Activated T-helper 17 cell treated with anti-CD3 and anti-CD28 coated beads, Interleukin-2, amount 50 U/mL, for 72 hours (primary cell): ENCODE data around the gene NPIPB8. TPM values are rescaled to one million over a fixed set of nuclear protein-coding genes. Genes with fewer than 3 reads are reported as not detected.
A peak's percentile ranks its signal among the peaks of the same experiment; 100 is the strongest.
"Not testable (repeated sequence)": the region's sequence is repeated elsewhere in the genome, so short reads cannot be mapped to it uniquely, and the experiment has no call there.

Source experiments
- ATAC-seq: fragments of 150-1000 bp; cut with Tn5 transposase; replicated peaks from 2 replicates; pipeline ENCODE4 v1.10.0; 2021; ENCODE audit warnings: mild to moderate bottlenecking, moderate library complexity
- H3K27ac Mint-ChIP-seq: one replicate; pipeline ENCODE4 v1.8.0; 2022; ENCODE audit warnings: mixed read lengths
- H3K27me3 Mint-ChIP-seq: one replicate; pipeline ENCODE4 v1.8.0; 2022; ENCODE audit warnings: mixed read lengths
- H3K36me3 Mint-ChIP-seq: one replicate; pipeline ENCODE4 v1.8.0; 2022; ENCODE audit warnings: low read depth, mild to moderate bottlenecking, mixed read lengths
- H3K4me1 Mint-ChIP-seq: one replicate; pipeline ENCODE4 v1.8.0; 2022; ENCODE audit warnings: mixed read lengths
- H3K4me3 Mint-ChIP-seq: one replicate; pipeline ENCODE4 v1.8.0; 2022; ENCODE audit warnings: mild to moderate bottlenecking, mixed read lengths
- H3K9me3 Mint-ChIP-seq: one replicate; pipeline ENCODE4 v1.8.0; 2022; ENCODE audit warnings: mixed read lengths
- total RNA-seq, 2 donors: library from RNA; stranded (reverse); gene quantifications; one replicate each; pipeline ENCODE4 v1.2.3, GENCODE V29; 2022

NPIPB8 gene
- not detected for total RNA-seq

GRCh38 chr16:28637765-28638164, at the start of gene NPIPB8:
TSS of gene NPIPB8 (plus strand) at chr16:28638065. CDS start at chr16:28638361, 296 bp downstream.
- not testable (repeated sequence) for H3K4me3 Mint-ChIP-seq, H3K4me1 Mint-ChIP-seq, H3K27me3 Mint-ChIP-seq, ATAC-seq, H3K36me3 Mint-ChIP-seq, H3K9me3 Mint-ChIP-seq, H3K27ac Mint-ChIP-seq

DNA sequence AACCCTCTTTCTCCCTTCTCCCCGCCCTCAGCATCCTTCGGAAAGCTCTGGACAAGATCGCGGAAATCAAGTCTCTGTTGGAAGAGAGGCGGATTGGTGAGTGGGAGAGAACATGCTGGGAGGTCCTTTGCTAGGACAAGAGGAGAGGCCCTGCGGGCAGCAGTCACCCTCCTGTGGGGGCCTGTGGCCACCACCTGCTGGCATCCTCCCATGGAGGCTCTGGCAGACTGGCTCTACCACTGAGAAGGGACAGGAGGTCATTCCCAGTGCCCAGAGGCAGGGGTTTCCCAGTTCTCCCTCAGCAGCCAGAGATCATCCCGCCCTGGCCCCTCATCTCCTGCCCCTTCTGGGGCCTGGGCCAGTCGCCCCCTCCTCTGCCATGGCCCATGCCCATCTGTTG, 48.8 kb upstream of the NPIPB8 start:
- Mint-ChIP-seq H3K27me3 (no peaks in the 10 kb centered on the region), H3K4me3 (no peak overlapping the region), H3K27ac (peak overlapping the region; percentile 26), H3K36me3 (peaks cover 76% of the 10 kb centered on the region), H3K9me3 (no peaks in the 10 kb centered on the region), H3K4me1 (no peaks in the 10 kb centered on the region)
- no peak for ATAC-seq

GRCh38 chr16:28589930-28590329, 47.9 kb upstream of the NPIPB8 start:
- ATAC-seq, result no peak
- H3K4me3 Mint-ChIP-seq, result no peak overlapping the region
- H3K9me3 Mint-ChIP-seq, result no peaks in the 10 kb centered on the region
- peaks cover 71% of the 10 kb centered on the region for H3K36me3 Mint-ChIP-seq
- H3K4me1 Mint-ChIP-seq, result no peaks in the 10 kb centered on the region
- no peaks in the 10 kb centered on the region for H3K27me3 Mint-ChIP-seq
- H3K27ac Mint-ChIP-seq, result no peak overlapping the region

GRCh38 chr16:28590384-28591340, 47.2 kb upstream of the NPIPB8 start:
- ATAC-seq, result no peak
- no peaks in the 10 kb centered on the region for H3K27me3 Mint-ChIP-seq
- H3K9me3 Mint-ChIP-seq, result no peaks in the 10 kb centered on the region
- H3K4me1 Mint-ChIP-seq, result no peaks in the 10 kb centered on the region
- H3K27ac Mint-ChIP-seq, result no peak overlapping the region
- H3K4me3 Mint-ChIP-seq, result no peak overlapping the region
- peaks cover 63% of the 10 kb centered on the region for H3K36me3 Mint-ChIP-seq

- Mint-ChIP-seq H3K36me3 (peaks cover 56% of the 10 kb centered on the region), H3K9me3 (no peaks in the 10 kb centered on the region), H3K27me3 (no peaks in the 10 kb centered on the region), H3K4me1 (no peaks in the 10 kb centered on the region), H3K27ac (no peak overlapping the region), H3K4me3 (no peak overlapping the region)
- no peak for ATAC-seq
Observed at GRCh38 chr16:28591355-28591754, 46.5 kb upstream of the NPIPB8 start.

GRCh38 chr16:28592511-28592910, 45.4 kb upstream of the NPIPB8 start:
- ATAC-seq, result no peak
- Mint-ChIP-seq H3K9me3 (no peaks in the 10 kb centered on the region), H3K36me3 (peaks cover 45% of the 10 kb centered on the region), H3K27ac (peak overlapping the region; percentile 58), H3K4me1 (no peaks in the 10 kb centered on the region), H3K4me3 (no peak overlapping the region), H3K27me3 (no peaks in the 10 kb centered on the region)

DNA sequence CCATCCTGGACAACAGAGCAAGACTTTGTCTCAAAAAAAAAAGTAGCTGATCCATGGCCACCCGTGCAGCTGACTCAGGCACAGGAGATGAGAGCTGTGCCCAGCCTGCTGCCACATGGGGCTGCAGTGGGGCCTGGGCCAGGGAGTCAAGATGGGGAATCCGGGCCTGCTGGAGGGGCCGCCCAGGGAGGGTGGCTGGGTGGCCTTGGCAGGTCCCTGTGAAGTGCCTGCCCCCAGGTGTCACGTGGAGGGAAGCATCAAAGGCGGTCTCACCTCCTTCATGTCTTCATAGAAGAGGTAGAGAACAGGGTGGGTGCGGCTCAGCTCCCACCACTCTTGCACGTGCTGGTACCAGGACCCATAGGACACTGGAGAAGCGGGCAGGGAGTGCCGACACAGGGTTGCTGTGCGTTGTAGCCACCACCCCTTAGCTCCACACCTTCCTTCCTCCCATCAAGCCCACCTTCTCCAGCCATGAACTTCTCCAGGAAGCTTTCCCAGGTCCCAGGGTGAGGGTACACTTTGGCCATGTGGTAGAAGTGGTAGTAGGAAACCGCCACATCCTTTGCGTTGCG, 44.8 kb upstream of the NPIPB8 start:
- H3K4me3 Mint-ChIP-seq, result no peak overlapping the region

GRCh38 chr16:28595451-28595850, 42.4 kb upstream of the NPIPB8 start:
- H3K27ac Mint-ChIP-seq, H3K9me3 Mint-ChIP-seq, H3K4me3 Mint-ChIP-seq, H3K4me1 Mint-ChIP-seq, ATAC-seq, H3K27me3 Mint-ChIP-seq: not testable (repeated sequence)
- peaks cover 22% of the 10 kb centered on the region for H3K36me3 Mint-ChIP-seq

More for the DNA sequence above, 44.8 kb upstream of the NPIPB8 start:
- Mint-ChIP-seq H3K9me3 (no peaks in the 10 kb centered on the region), H3K27me3 (no peaks in the 10 kb centered on the region), H3K36me3 (peaks cover 42% of the 10 kb centered on the region), H3K4me1 (no peaks in the 10 kb centered on the region), H3K27ac (peak overlapping the region; percentile 58)
- no peak for ATAC-seq

DNA sequence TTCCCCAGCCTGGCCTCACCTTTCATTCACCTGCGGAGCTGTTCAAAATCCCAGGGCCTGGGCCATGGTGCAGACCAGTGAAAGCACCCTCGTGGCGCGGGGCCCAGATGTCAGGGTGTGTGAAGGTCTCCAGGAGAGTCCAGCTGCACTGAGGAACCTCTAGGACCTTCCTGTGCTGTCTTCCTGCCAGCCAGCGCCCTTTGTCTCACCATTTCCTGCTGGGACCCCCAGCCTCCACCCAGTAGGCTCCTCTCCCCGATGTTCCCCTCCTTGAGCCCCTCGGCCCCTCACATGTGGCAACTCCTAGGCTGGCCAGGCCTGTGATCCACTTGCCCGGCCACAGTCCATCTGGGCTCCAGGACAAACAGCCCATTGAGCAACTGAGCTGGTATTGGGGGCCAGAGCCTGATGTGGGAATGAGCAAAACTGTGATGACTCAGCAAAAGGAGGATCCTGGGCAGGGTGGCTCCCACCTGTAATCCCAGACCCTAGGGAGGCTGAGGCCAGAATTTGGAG, 41.7 kb upstream of the NPIPB8 start:
- no peak overlapping the region for H3K27ac Mint-ChIP-seq
- H3K4me3 Mint-ChIP-seq, result no peak overlapping the region
- H3K27me3 Mint-ChIP-seq, result no peaks in the 10 kb centered on the region
- no peaks in the 10 kb centered on the region for H3K4me1 Mint-ChIP-seq
- no peaks in the 10 kb centered on the region for H3K9me3 Mint-ChIP-seq
- no peak for ATAC-seq
- H3K36me3 Mint-ChIP-seq, result peaks cover 15% of the 10 kb centered on the region

DNA sequence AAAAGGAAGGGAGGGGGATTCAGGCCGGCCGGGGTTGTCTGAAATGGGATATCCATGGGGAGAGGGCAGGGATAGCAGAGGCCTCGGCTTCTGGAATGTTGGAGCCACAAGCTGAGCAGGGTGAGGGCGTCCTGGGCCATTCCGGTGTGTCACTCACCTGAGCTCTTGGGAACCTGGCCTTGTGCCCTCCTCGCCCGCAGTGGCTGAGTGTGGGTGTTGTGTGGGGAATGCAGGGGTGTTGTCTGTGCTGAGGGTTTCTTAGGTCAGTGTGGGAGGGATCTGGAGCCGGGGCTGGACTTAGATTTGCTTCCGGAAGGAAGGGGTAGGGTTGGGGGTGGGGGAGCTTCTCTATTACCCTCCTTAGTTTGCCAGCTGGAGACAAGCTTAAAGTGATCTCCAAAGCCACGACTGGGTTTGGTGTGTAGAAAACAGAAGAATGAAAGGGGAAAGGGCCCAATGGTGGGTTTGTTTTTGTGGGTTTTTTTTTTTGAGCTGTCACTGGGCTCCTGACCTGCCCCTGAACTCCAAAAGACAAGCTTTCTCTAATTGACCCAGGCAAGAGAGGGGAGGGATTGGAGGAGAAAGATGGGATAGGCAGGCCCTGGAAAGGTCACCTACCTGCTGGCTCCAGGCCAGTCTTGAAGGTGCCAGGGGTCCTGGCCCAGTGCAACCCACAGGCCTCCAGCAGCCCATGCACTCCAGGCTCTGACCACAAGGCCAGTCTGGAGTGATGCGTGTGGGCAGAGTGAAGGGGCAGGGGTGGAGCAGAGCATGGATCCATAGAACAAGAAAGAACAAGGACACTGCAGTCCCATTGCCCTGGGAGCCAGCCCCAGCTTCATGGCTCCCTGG, 40.8 kb upstream of the NPIPB8 start, which contains the start of gene SULT1A2:
Gene SULT1A2, minus strand, starts transcription at position 211 of the 852 bp plus-strand sequence. CDS start 1,120 bp downstream, outside the sequence.
- Mint-ChIP-seq H3K4me1 (no peaks in the 10 kb centered on the region), H3K9me3 (no peaks in the 10 kb centered on the region), H3K27me3 (no peaks in the 10 kb centered on the region), H3K4me3 (no peak within 1 kb of the TSS), H3K27ac (no peak within 1 kb of the TSS), H3K36me3 (peaks cover 6% of the 10 kb centered on the region)
- no peak for ATAC-seq

DNA sequence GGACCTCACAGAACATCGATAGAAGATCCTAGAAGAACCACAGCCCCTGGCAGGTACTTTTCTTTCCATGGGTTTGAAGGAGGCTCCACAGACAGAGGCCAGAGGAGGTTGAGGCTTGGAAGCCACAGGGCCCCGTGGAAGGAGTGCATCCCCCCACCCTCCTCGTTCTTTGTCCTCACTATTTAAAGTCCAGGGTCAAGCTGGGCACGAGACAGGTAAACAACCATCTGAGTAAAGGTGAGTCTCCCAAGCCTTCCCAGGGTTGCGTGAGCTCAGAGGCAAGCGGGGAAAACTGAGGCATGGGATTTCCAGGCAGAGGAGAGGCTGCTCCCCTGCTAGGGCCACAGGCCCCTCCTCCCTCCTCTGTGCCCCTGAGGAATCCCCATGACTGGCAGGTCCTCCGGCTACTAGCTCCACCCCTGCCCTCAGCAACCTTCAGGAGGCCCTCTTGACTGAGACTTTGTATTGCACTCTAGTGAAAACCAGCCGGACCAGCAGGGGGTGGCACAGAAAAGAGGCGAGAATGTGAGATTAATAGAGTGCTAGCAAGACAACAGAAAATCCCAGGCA, 40.1 kb upstream of the NPIPB8 start:
- no peak overlapping the region for H3K4me3 Mint-ChIP-seq
- H3K9me3 Mint-ChIP-seq, result no peaks in the 10 kb centered on the region
- no peak for ATAC-seq
- H3K36me3 Mint-ChIP-seq, result no peaks in the 10 kb centered on the region
- H3K27ac Mint-ChIP-seq, result no peak overlapping the region
- no peaks in the 10 kb centered on the region for H3K27me3 Mint-ChIP-seq
- no peaks in the 10 kb centered on the region for H3K4me1 Mint-ChIP-seq

GRCh38 chr16:28599377-28600285, 38.2 kb upstream of the NPIPB8 start:
- peak; percentile 93 for ATAC-seq
- not testable (repeated sequence) for H3K4me3 Mint-ChIP-seq, H3K9me3 Mint-ChIP-seq, H3K27me3 Mint-ChIP-seq, H3K27ac Mint-ChIP-seq, H3K36me3 Mint-ChIP-seq, H3K4me1 Mint-ChIP-seq

- not testable (repeated sequence) for H3K4me1 Mint-ChIP-seq, ATAC-seq, H3K9me3 Mint-ChIP-seq, H3K27me3 Mint-ChIP-seq, H3K4me3 Mint-ChIP-seq, H3K27ac Mint-ChIP-seq, H3K36me3 Mint-ChIP-seq
Observed at GRCh38 chr16:28600965-28601364, 36.9 kb upstream of the NPIPB8 start.
